Neural progenitor cell (in vitro differentiated cells): ENCODE results near the gene PPP6R3. TPM values are rescaled to one million over a fixed set of nuclear protein-coding genes. Genes with fewer than 3 reads are reported as not detected.

ENCODE experiments used
- DNase-seq: peaks from one replicate; pipeline ENCODE4 v3.0.0-alpha.2; 2016; ENCODE audit warnings: low spot score
- H2AFZ ChIP-seq: fragments of 200-600 bp; sonication (generic); replicated peaks from 2 replicates; pipeline ENCODE4 v1.6.1; 2016; ENCODE audit warnings: antibody characterized with exemption
- H3F3A ChIP-seq: fragments of 200-600 bp; sonication (generic); 2 replicates; pipeline ENCODE4 v1.6.1; 2016; ENCODE audit warnings: antibody characterized with exemption, low read depth
- H3K27ac ChIP-seq: fragments of 200-600 bp; sonication (generic); 2 replicates; pipeline ENCODE4 v1.5.1; 2016; ENCODE audit warnings: mild to moderate bottlenecking
- H3K27me3 ChIP-seq: fragments of 200-600 bp; sonication (generic); 2 replicates; pipeline ENCODE4 v1.6.1; 2016; ENCODE audit warnings: mild to moderate bottlenecking, moderate library complexity
- H3K36me3 ChIP-seq: fragments of 200-600 bp; sonication (generic); 2 replicates; pipeline ENCODE4 v1.5.1; 2016
- H3K4me1 ChIP-seq: fragments of 200-600 bp; sonication (generic); 2 replicates; pipeline ENCODE4 v1.6.1; 2016; ENCODE audit warnings: mixed run types
- H3K4me2 ChIP-seq: fragments of 200-600 bp; sonication (generic); 2 replicates; pipeline ENCODE4 v1.6.1; 2016
- H3K4me3 ChIP-seq: fragments of 200-600 bp; sonication (generic); 2 replicates; pipeline ENCODE4 v1.5.1; 2016
- H3K79me2 ChIP-seq: fragments of 200-600 bp; sonication (generic); 2 replicates; pipeline ENCODE4 v1.6.1; 2016; ENCODE audit warnings: low read depth
- H3K9ac ChIP-seq: fragments of 200-600 bp; sonication (generic); 2 replicates; pipeline ENCODE4 v1.6.1; 2016
- H3K9me3 ChIP-seq: fragments of 200-600 bp; sonication (generic); 2 replicates; pipeline ENCODE4 v1.5.1; 2016; ENCODE audit warnings: low read depth
- H4K20me1 ChIP-seq: fragments of 200-600 bp; sonication (generic); 2 replicates; pipeline ENCODE4 v1.6.1; 2016; ENCODE audit warnings: low read depth
- H3K27ac Mint-ChIP-seq: 3 replicates; pipeline ENCODE4 v1.8.0; 2021; ENCODE audit warnings: mixed read lengths
- H3K27me3 Mint-ChIP-seq: 2 replicates; pipeline ENCODE4 v1.8.0; 2022; ENCODE audit warnings: low read depth, mild to moderate bottlenecking, inconsistent platforms, moderate library complexity, mixed read lengths; ENCODE audit not compliant: insufficient read depth
- H3K36me3 Mint-ChIP-seq: 3 replicates; pipeline ENCODE4 v1.8.0; 2021; ENCODE audit warnings: mixed read lengths
- H3K4me1 Mint-ChIP-seq: 3 replicates; pipeline ENCODE4 v1.8.0; 2021; ENCODE audit warnings: mixed read lengths
- H3K4me3 Mint-ChIP-seq: 3 replicates; pipeline ENCODE4 v1.8.0; 2021; ENCODE audit warnings: mild to moderate bottlenecking, moderate library complexity, mixed read lengths
- H3K9me3 Mint-ChIP-seq: 3 replicates; pipeline ENCODE4 v1.8.0; 2020; ENCODE audit warnings: mixed read lengths
- CTCF ChIP-seq: fragments of 200-600 bp; sonication (generic); IDR thresholded peaks from 2 replicates; pipeline ENCODE4 v1.5.1; 2017; ENCODE audit warnings: antibody characterized with exemption, mild to moderate bottlenecking
- EZH2 ChIP-seq: fragments of 200-600 bp; sonication (generic); IDR thresholded peaks from 2 replicates; pipeline ENCODE4 v1.6.1; 2017; ENCODE audit warnings: antibody characterized with exemption, mild to moderate bottlenecking, moderate library complexity
- EZH2phosphoT487 ChIP-seq: fragments of 200-600 bp; sonication (generic); IDR thresholded peaks from 2 replicates; pipeline ENCODE4 v1.6.1; 2017; ENCODE audit warnings: antibody characterized with exemption
- total RNA-seq: library from RNA; depleted of rRNA; stranded (reverse); fragments of >200 nt; gene quantifications from 2 replicates; pipeline ENCODE4 v1.2.3, GENCODE V29; 2015; ENCODE audit warnings: low replicate concordance

The PPP6R3 gene
- total RNA-seq, 1 donor from 2014 or later = 197 TPM

- no peak for TF ChIP-seq CTCF
- TF ChIP-seq EZH2 = no peak
- no peak for TF ChIP-seq EZH2phosphoT487
- peaks cover 54% of the 10 kb centered on the region for H3K36me3 Mint-ChIP-seq
These were observed 56.7 kb downstream of the PPP6R3 start for GRCh38 chr11:68517121-68517741.

GRCh38 chr11:68518191-68518590 lies 57.6 kb downstream of the PPP6R3 start:
- no peak overlapping the region for H3K9ac ChIP-seq
- no peaks in the 10 kb centered on the region for H3F3A ChIP-seq
- no peaks in the 10 kb centered on the region for H3K4me1 ChIP-seq
- no peak for DNase-seq
- peak overlapping the region; percentile 17 for H3K27ac ChIP-seq
- H3K9me3 ChIP-seq = no peaks in the 10 kb centered on the region
- Mint-ChIP-seq H3K27me3 (no peaks in the 10 kb centered on the region), H3K4me3 (no peak overlapping the region), H3K9me3 (peaks cover 5% of the 10 kb centered on the region), H3K4me1 (no peaks in the 10 kb centered on the region), H3K36me3 (peaks cover 57% of the 10 kb centered on the region), H3K27ac (no peak overlapping the region)
- H4K20me1 ChIP-seq = peaks cover 87% of the 10 kb centered on the region
- peaks cover 99% of the 10 kb centered on the region for H3K79me2 ChIP-seq
- H2AFZ ChIP-seq = no peak overlapping the region
- H3K27me3 ChIP-seq = no peaks in the 10 kb centered on the region
- H3K4me3 ChIP-seq = no peak overlapping the region
- TF ChIP-seq EZH2phosphoT487 = no peak
- no peak for TF ChIP-seq CTCF
- no peak for TF ChIP-seq EZH2
- no peak overlapping the region for H3K4me2 ChIP-seq
- H3K36me3 ChIP-seq = peaks cover 31% of the 10 kb centered on the region

More at GRCh38 chr11:68517121-68517741, 56.7 kb downstream of the PPP6R3 start:
- Mint-ChIP-seq H3K27ac (no peak overlapping the region), H3K4me1 (no peaks in the 10 kb centered on the region), H3K9me3 (peaks cover 5% of the 10 kb centered on the region), H3K4me3 (no peak overlapping the region), H3K27me3 (no peaks in the 10 kb centered on the region)
- Histone ChIP-seq H3K79me2 (peaks cover 99% of the 10 kb centered on the region), H3F3A (no peaks in the 10 kb centered on the region), H3K9ac (no peak overlapping the region), H3K27me3 (no peaks in the 10 kb centered on the region), H3K4me1 (no peaks in the 10 kb centered on the region), H3K4me2 (no peak overlapping the region), H3K9me3 (no peaks in the 10 kb centered on the region), H3K36me3 (peaks cover 22% of the 10 kb centered on the region), H4K20me1 (peaks cover 87% of the 10 kb centered on the region), H3K4me3 (no peak overlapping the region), H3K27ac (no peak overlapping the region), H2AFZ (no peak overlapping the region)
- DNase-seq = no peak

- Mint-ChIP-seq H3K9me3 (no peaks in the 10 kb centered on the region), H3K27me3 (peaks cover 2% of the 10 kb centered on the region), H3K27ac (no peak overlapping the region), H3K36me3 (peaks cover 44% of the 10 kb centered on the region), H3K4me1 (no peaks in the 10 kb centered on the region), H3K4me3 (no peak overlapping the region)
- peaks cover 98% of the 10 kb centered on the region for H3K79me2 ChIP-seq
- H3K27me3 ChIP-seq = no peaks in the 10 kb centered on the region
- no peak for DNase-seq
- H3K36me3 ChIP-seq = peaks cover 27% of the 10 kb centered on the region
- H3K9ac ChIP-seq = no peak overlapping the region
- H3K9me3 ChIP-seq = no peaks in the 10 kb centered on the region
- H3K4me1 ChIP-seq = peaks cover 7% of the 10 kb centered on the region
- H4K20me1 ChIP-seq = peaks cover 92% of the 10 kb centered on the region
- H3K4me2 ChIP-seq = no peak overlapping the region
- H3K4me3 ChIP-seq = no peak overlapping the region
- no peak overlapping the region for H3K27ac ChIP-seq
- no peak overlapping the region for H2AFZ ChIP-seq
- H3F3A ChIP-seq = peaks cover 5% of the 10 kb centered on the region
- TF ChIP-seq EZH2 = no peak
- TF ChIP-seq CTCF = no peak
- no peak for TF ChIP-seq EZH2phosphoT487
These were observed 61.6 kb downstream of the PPP6R3 start for GRCh38 chr11:68521969-68522652.
